ENCODE results near the gene NAA20. TPM values are rescaled to one million over a fixed set of nuclear protein-coding genes. Genes with fewer than 3 reads are reported as not detected.

The NAA20 gene, protein sequence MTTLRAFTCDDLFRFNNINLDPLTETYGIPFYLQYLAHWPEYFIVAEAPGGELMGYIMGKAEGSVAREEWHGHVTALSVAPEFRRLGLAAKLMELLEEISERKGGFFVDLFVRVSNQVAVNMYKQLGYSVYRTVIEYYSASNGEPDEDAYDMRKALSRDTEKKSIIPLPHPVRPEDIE
- total RNA-seq (2012; rRNA removed): 35.7 and 59.7 TPM in 2 replicates
- 50.9 and 58.8 TPM in 2 replicates for polyA plus RNA-seq (2012; rRNA removed)
- 22.3 and 26.0 TPM in 2 replicates for polyA plus RNA-seq (2012; cell fraction: cytosol; rRNA removed)
- polyA plus RNA-seq (2012; cell fraction: nucleus; rRNA removed; ENCODE audit: low replicate concordance): 10.2 and 27.2 TPM in 2 replicates
- Bru-seq, nascent RNA: percentile 86 among the genes with signal in this experiment
- percentile 85 among the genes with signal in this experiment for BruChase-seq, experiment 1, labeled RNA remaining after a 6-hour chase
- BruChase-seq, experiment 2, labeled RNA remaining after a 2-hour chase: percentile 84 among the genes with signal in this experiment
- long read RNA-seq, transcript NAA20-202 (6 exons, 1,260 nt): major isoform, 63 of 76 reads
- long read RNA-seq, partial matches to known transcripts: 5 of 76 reads
- long read RNA-seq, other reads (novel, unspliced or antisense): 6 of 76 reads

DNA sequence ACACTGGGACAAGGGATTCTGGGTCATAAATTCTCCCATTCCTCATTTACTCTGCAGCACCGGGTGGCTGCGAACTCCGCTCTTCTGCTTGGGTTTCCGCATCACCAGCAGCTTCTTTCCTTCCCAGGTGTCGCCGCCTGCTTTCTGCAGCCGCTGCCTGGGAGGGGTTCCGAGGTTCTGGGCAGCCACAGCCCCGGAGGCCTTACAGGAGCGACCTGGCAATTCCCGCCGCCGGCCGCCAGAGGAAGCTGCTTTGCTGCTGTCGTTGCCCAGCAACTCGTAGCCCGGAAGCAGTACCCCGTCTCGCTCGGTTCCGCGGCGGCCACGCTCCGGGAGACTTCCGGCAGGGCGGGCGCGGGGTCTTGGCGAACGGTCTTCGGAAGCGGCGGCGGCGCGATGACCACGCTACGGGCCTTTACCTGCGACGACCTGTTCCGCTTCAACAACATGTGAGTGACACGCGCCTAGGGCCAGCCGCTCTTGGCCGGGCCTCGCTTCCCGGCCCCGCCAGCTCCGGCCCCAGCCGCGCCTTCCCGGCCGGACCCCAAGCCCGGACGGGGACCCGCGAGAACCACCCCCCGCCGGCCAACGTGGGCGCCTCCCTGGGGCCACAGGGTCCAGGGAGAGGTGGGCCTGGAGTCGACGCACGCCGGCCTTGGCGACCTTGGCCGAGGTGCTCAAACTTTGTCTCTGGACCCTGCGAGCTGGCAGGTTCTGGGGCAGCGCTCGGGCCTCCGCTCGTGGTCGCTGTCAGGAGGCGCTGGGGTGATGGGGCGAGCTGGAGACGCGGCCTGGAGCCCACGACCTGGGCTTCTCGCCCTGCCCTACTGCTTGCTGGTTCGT is at the start of gene NAA20:
NAA20 (plus strand) TSS at position 362 of the 843 bp plus-strand sequence; CDS start at position 397, 35 bp downstream.
- H4K91ac ChIP-seq (ENCODE audit: insufficient read depth, low read depth, low read length): peak within 1 kb of the TSS; percentile 50
- H2AK9ac ChIP-seq (replicated peaks; ENCODE audit: low read depth, low read length, poor library complexity): peak within 1 kb of the TSS; percentile 96
- peak within 1 kb of the TSS; percentile 49; the same call in 1 of the 2 replicates for H2AK5ac ChIP-seq (ENCODE audit: low read depth, low read length)
- peak within 1 kb of the TSS; percentile 58 for H3K27ac ChIP-seq (ENCODE audit: insufficient read depth, low read length)
- peaks cover 16% of the 10 kb centered on the region for H3K9me1 ChIP-seq (ENCODE audit: insufficient read depth, low read length)
- peak within 1 kb of the TSS; percentile 66 to 91 for H4K8ac ChIP-seq (ENCODE audit: low read depth in 2 of 2, low read length in 2 of 2)
- H3K36me3 ChIP-seq (ENCODE audit: control insufficient read depth, insufficient read depth, low read length): peaks cover 3% of the 10 kb centered on the region; the same call in 1 of the 2 replicates
- H2BK120ac ChIP-seq (ENCODE audit: low read depth, low read length): peak within 1 kb of the TSS; percentile 66; the same call in 1 of the 2 replicates
- peak within 1 kb of the TSS; percentile 100 for H3K4me2 ChIP-seq (ENCODE audit: low read depth, low read length)
- H2BK20ac ChIP-seq (ENCODE audit: low read depth, low read length): peak within 1 kb of the TSS; percentile 26; the same call in 1 of the 2 replicates
- 0 out of 2 replicates have a peak within 1 kb of the TSS, but pooled peaks have one; percentile 41 for H3K23ac ChIP-seq (ENCODE audit: low read depth, low read length)
- peak within 1 kb of the TSS; percentile 88 for H3K9ac ChIP-seq (ENCODE audit: low read depth, low read length)
- ChIA-PET CTCF (interaction anchor here (0.6 to 1.0 kb wide), 2 partner anchors 131 to 1184 kb away, joined by 3 to 8 read pairs; no protein-coding TSS in a partner anchor), POLR2A (ENCODE audit: unreplicated experiment) (interaction anchor here (1.1 kb wide), 1 partner anchor 42 kb away, joined by 5 read pairs; no protein-coding TSS in a partner anchor)
- peak within 1 kb of the TSS; percentile 34 for H2BK5ac ChIP-seq (ENCODE audit: low read depth, low read length, poor library complexity, severe bottlenecking)
- dilution Hi-C loops (cut with HindIII; ENCODE audit: low sequenced_read_pairs, unreplicated experiment) (no loop called here), intact Hi-C loops (cut with micrococcal nuclease) (no loop called here), in situ Hi-C loops (cut with MboI; ENCODE audit: low sequenced_read_pairs) (no loop called here)
- H3K14ac ChIP-seq (replicated peaks; ENCODE audit: low read depth, low read length): peak within 1 kb of the TSS; percentile 72
- BruUV-seq (replicated peaks): no TSS peak
- peaks cover 13% of the 10 kb centered on the region for H4K20me1 ChIP-seq (ENCODE audit: insufficient read depth, low read length)
- peaks cover 14% of the 10 kb centered on the region for H3K4me1 ChIP-seq (ENCODE audit: control insufficient read depth, insufficient read depth, low read length)
- peak; percentile 90 for DNase-seq
- H3K18ac ChIP-seq (ENCODE audit: low read depth, low read length): no peak within 1 kb of the TSS
- H3K27me3 ChIP-seq (ENCODE audit: control insufficient read depth, insufficient read depth, low read length): no peaks in the 10 kb centered on the region
- peak within 1 kb of the TSS; percentile 97 for H2AFZ ChIP-seq (replicated peaks; ENCODE audit: low read length, poor library complexity)
- H2BK15ac ChIP-seq (ENCODE audit: low read depth, low read length): peak within 1 kb of the TSS; percentile 83; the same call in 1 of the 3 replicates
- no peaks in the 10 kb centered on the region for H3K9me3 ChIP-seq (ENCODE audit: control insufficient read depth, insufficient read depth, low read length)
- H3K4ac ChIP-seq (ENCODE audit: low read depth, low read length): peak within 1 kb of the TSS; percentile 79
- H3K4me3 ChIP-seq (ENCODE audit: insufficient read depth, low read depth, low read length): peak within 1 kb of the TSS; percentile 86
- peak within 1 kb of the TSS; percentile 74 for H4K5ac ChIP-seq (ENCODE audit: low read depth, low read length)
- peak within 1 kb of the TSS; percentile 29; the same call in 1 of the 2 replicates for H3K56ac ChIP-seq (ENCODE audit: extremely low read depth, insufficient read depth, low read length)
- peaks cover 21 to 41% of the 10 kb centered on the region in 2 experiments for H3K79me1 ChIP-seq (ENCODE audit: low read depth in 1 of 2, low read length in 2 of 2)
- peak; percentile 98 for ATAC-seq (ENCODE audit: low read depth)
- WGBS, 2 experiments (ENCODE audit: extremely low coverage in 2 of 2, insufficient read length in 1 of 2): 0% methylated on average over 45 of the region's 81 CpGs; no CpG with 5 or more reads in 1 of the 2 experiments
- TF ChIP-seq, protein P1, sequence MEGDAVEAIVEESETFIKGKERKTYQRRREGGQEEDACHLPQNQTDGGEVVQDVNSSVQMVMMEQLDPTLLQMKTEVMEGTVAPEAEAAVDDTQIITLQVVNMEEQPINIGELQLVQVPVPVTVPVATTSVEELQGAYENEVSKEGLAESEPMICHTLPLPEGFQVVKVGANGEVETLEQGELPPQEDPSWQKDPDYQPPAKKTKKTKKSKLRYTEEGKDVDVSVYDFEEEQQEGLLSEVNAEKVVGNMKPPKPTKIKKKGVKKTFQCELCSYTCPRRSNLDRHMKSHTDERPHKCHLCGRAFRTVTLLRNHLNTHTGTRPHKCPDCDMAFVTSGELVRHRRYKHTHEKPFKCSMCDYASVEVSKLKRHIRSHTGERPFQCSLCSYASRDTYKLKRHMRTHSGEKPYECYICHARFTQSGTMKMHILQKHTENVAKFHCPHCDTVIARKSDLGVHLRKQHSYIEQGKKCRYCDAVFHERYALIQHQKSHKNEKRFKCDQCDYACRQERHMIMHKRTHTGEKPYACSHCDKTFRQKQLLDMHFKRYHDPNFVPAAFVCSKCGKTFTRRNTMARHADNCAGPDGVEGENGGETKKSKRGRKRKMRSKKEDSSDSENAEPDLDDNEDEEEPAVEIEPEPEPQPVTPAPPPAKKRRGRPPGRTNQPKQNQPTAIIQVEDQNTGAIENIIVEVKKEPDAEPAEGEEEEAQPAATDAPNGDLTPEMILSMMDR (conservative IDR thresholded peaks at IDR 0.05; ENCODE audit: low read depth, low read length): peak; percentile 76
- TF ChIP-seq RAD21 (IDR thresholded peaks at IDR 0.05; ENCODE audit: low read length) (peak; percentile 52), MXI1 (IDR thresholded peaks at IDR 0.05; ENCODE audit: borderline replicate concordance, low read depth, low read length) (peak; percentile 92; the same call in 1 of the 2 replicates), POLR2A (IDR thresholded peaks at IDR 0.05; ENCODE audit: low read depth, low read length) (no peak), SMC3 (IDR thresholded peaks at IDR 0.05; ENCODE audit: low read depth, low read length) (peak; percentile 47), NFE2L2 (IDR thresholded peaks at IDR 0.05; ENCODE audit: low read depth, low read length) (no peak), BHLHE40 (IDR thresholded peaks at IDR 0.05; ENCODE audit: low read depth, low read length) (no peak), CEBPB (IDR thresholded peaks at IDR 0.05; ENCODE audit: low read depth, low read length) (no peak), MAZ (IDR thresholded peaks at IDR 0.05; ENCODE audit: borderline replicate concordance, low read depth, low read length) (peak; percentile 34; the same call in 1 of the 2 replicates), FOS (IDR thresholded peaks at IDR 0.05; ENCODE audit: low read depth, low read length) (no peak)
- TF ChIP-seq, protein P2, sequence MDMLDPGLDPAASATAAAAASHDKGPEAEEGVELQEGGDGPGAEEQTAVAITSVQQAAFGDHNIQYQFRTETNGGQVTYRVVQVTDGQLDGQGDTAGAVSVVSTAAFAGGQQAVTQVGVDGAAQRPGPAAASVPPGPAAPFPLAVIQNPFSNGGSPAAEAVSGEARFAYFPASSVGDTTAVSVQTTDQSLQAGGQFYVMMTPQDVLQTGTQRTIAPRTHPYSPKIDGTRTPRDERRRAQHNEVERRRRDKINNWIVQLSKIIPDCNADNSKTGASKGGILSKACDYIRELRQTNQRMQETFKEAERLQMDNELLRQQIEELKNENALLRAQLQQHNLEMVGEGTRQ (IDR thresholded peaks at IDR 0.05; ENCODE audit: low read depth, low read length): 0 out of 2 replicates have a peak, but pooled peaks have one; percentile 7
